SK-N-SH (cell line): ENCODE measurements around the gene TGFBR3. TPM values are rescaled to one million over a fixed set of nuclear protein-coding genes. Genes with fewer than 3 reads are reported as not detected.

ENCODE experiments used
- CTCF ChIA-PET: fragments of 300-600, 350-600 bp; formaldehyde crosslinking; extraction: SDS; loops from one replicate; lab custom pipeline; 2021; lab: Yijun Ruan, JAX
- POLR2A ChIA-PET: fragments of 350-600 bp; sonication (Branson Sonifier 250); formaldehyde crosslinking; extraction: SDS; loops from one replicate; lab custom pipeline; 2020; ENCODE audit warnings: antibody characterized with exemption, inconsistent platforms; lab: Yijun Ruan, JAX
- DNase-seq: peaks from one replicate; pipeline ENCODE4 v3.0.0; 2012
- H2AFZ ChIP-seq: fragments of 200-600 bp; sonication (generic); 2 replicates; pipeline ENCODE4 v1.8.1; 2016; ENCODE audit warnings: antibody characterized with exemption, mild to moderate bottlenecking, low read depth
- H3F3A ChIP-seq: fragments of 200-600 bp; sonication (generic); replicated peaks from 2 replicates; pipeline ENCODE3; 2016; ENCODE audit warnings: antibody characterized with exemption, mild to moderate bottlenecking; ENCODE audit not compliant: insufficient read depth
- H3K27ac ChIP-seq, 2 experiments: fragments of 200-500 bp in 1 of 2; fragments of 200-600 bp in 1 of 2; sonication (Bioruptor generic) in 1 of 2; sonication (generic), shearing (Covaris generic) in 1 of 2; 2 replicates each; pipeline versions ENCODE4 v1.5.1 to v1.6.1; 2014 to 2016; ENCODE audit warnings: low read depth in 2 of 2, inconsistent platforms in 1 of 2, low read length in 1 of 2, mild to moderate bottlenecking in 1 of 2, mixed read lengths in 1 of 2
- H3K27me3 ChIP-seq: fragments of 200-600 bp; sonication (generic), shearing (Covaris generic); 2 replicates; pipeline ENCODE4 v1.6.1; 2016; ENCODE audit warnings: mixed run types; ENCODE audit not compliant: insufficient read depth
- H3K36me3 ChIP-seq, 2 experiments: fragments of 200-500 bp in 1 of 2; fragments of 200-600 bp in 1 of 2; sonication (Bioruptor generic) in 1 of 2; sonication (generic) in 1 of 2; replicated peaks in 1 of 2; 2 replicates each; pipeline versions ENCODE3 to v1.5.1; 2014 to 2016; ENCODE audit warnings: low read length in 1 of 2, mild to moderate bottlenecking in 1 of 2; ENCODE audit not compliant: insufficient read depth in 2 of 2, control insufficient read depth in 1 of 2
- H3K4me1 ChIP-seq, 2 experiments: fragments of 200-500 bp in 1 of 2; fragments of 200-600 bp in 1 of 2; sonication (Bioruptor generic) in 1 of 2; sonication (generic), shearing (Covaris generic) in 1 of 2; 2 replicates each; pipeline versions ENCODE4 v1.5.1 to v1.6.1; 2014 to 2016; ENCODE audit warnings: low read depth in 1 of 2, low read length in 1 of 2, mixed run types in 1 of 2; ENCODE audit not compliant: insufficient read depth in 2 of 2, control insufficient read depth in 1 of 2
- H3K4me2 ChIP-seq: fragments of 200-600 bp; sonication (generic), shearing (Covaris generic); 2 replicates; pipeline ENCODE4 v1.6.1; 2017; ENCODE audit warnings: mixed run types
- H3K4me3 ChIP-seq, 2 experiments: fragments of 200-500 bp in 1 of 2; fragments of 200-600 bp in 1 of 2; sonication (Bioruptor generic) in 1 of 2; sonication (generic), shearing (Covaris generic) in 1 of 2; 2 replicates each; pipeline versions ENCODE4 v1.5.1 to v1.8.1; 2014 to 2016; ENCODE audit warnings: low read depth in 2 of 2, inconsistent platforms in 1 of 2, low read length in 1 of 2, mild to moderate bottlenecking in 1 of 2, mixed read lengths in 1 of 2, moderate library complexity in 1 of 2
- H3K79me2 ChIP-seq: fragments of 200-600 bp; sonication (generic); 2 replicates; pipeline ENCODE4 v1.8.1; 2017; ENCODE audit warnings: mild to moderate bottlenecking; ENCODE audit not compliant: insufficient read depth
- H3K9ac ChIP-seq: fragments of 200-600 bp; sonication (generic); 2 replicates; pipeline ENCODE4 v1.6.1; 2017; ENCODE audit warnings: mixed run types
- H3K9me2 ChIP-seq: fragments of 200-600 bp; sonication (generic); 2 replicates; pipeline ENCODE4 v1.6.1; 2017; ENCODE audit warnings: mixed run types
- H3K9me3 ChIP-seq: fragments of 200-600 bp; sonication (generic); 2 replicates; pipeline ENCODE4 v1.6.1; 2017; ENCODE audit warnings: mixed run types, mild to moderate bottlenecking, moderate library complexity
- H4K20me1 ChIP-seq: fragments of 200-600 bp; sonication (generic); 2 replicates; pipeline ENCODE4 v1.6.1; 2017; ENCODE audit warnings: mild to moderate bottlenecking, mixed run types; ENCODE audit not compliant: insufficient read depth
- FOSL2 ChIP-seq: IDR thresholded peaks from 2 replicates; pipeline ENCODE4 v1.4.0; 2012; ENCODE audit warnings: low read depth, mild to moderate bottlenecking, moderate library complexity, borderline replicate concordance
- GABPA ChIP-seq: IDR thresholded peaks from 2 replicates; pipeline ENCODE4 v1.4.0; 2012; ENCODE audit warnings: low read depth, mild to moderate bottlenecking
- PBX3 ChIP-seq: IDR thresholded peaks from 2 replicates; pipeline ENCODE4; 2012
- RAD21 ChIP-seq: IDR thresholded peaks from 2 replicates; pipeline ENCODE4 v1.6.1; 2012; ENCODE audit warnings: mild to moderate bottlenecking, low read length
- TAF1 ChIP-seq: IDR thresholded peaks from 2 replicates; pipeline ENCODE4 v1.6.1; 2012; ENCODE audit warnings: low read depth, mild to moderate bottlenecking, low read length, moderate library complexity, borderline replicate concordance
- YY1 ChIP-seq: IDR thresholded peaks from 2 replicates; pipeline ENCODE4 v1.4.0; 2012; ENCODE audit warnings: low read depth, mild to moderate bottlenecking
- ZBTB33 ChIP-seq: IDR thresholded peaks from 2 replicates; pipeline ENCODE4 v1.4.0; 2012; ENCODE audit warnings: low read depth, borderline replicate concordance
- WGBS: methylation state at CpG from one replicate; pipeline ENCODE4 v1.1.6; 2017; ENCODE audit warnings: low lambda C conversion rate; 5-methylcytosine and 5-hydroxymethylcytosine counted together
- polyA plus RNA-seq, 3 experiments: library from polyadenylated mRNA; depleted of rRNA; stranded (reverse); fragments of >200 nt; gene quantifications; 2 replicates each; pipeline ENCODE4 v1.2.3, GENCODE V29; 2012
- TF ChIP-seq, protein P1 (sequence below): fragments of 200-600 bp; sonication (generic); IDR thresholded peaks from 2 replicates; pipeline ENCODE4 v1.6.1; 2017; ENCODE audit warnings: antibody characterized with exemption, mild to moderate bottlenecking, moderate library complexity
- TF ChIP-seq, protein P2 (sequence below): IDR thresholded peaks from 2 replicates; pipeline ENCODE4 v1.4.0; 2012; ENCODE audit warnings: low read depth

Gene TGFBR3
- polyA plus RNA-seq, 1 of the 3 experiments (the other 2 are of a cell fraction): 0.07 TPM

DNA sequence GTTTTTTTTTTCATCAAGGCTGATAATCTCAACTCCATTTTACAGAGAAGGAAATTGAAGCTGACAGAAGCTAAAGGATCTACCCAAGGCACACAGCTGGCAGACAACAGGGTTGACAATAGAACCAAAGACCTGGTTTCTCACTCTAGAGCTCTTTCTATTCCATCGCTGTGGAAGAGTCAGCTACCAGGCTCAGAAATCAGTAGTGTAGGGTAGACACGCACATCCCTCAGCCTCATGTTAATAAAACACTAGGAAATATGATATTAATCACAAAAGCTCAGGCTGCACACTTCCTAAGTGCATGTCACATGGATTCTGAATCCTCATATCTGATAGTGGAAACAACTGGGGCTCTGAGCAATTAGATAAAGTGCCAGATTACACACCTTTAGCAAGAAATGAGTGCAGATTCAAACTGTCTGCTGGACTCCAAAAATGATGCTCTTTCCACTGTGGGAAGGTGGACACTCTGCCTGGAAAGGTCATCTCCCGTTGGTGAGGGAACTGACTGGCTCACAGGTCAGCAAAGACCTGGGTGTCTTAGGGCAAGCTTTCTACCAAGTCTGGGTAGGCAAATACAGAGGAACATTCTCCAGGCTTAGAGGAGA, 139.1 kb downstream of the TGFBR3 start:
- ChIA-PET POLR2A (no interaction called here), CTCF (no interaction called here)
- Histone ChIP-seq H3K4me1 (no peaks in the 10 kb centered on the region), H3F3A (no peaks in the 10 kb centered on the region), H3K79me2 (no peaks in the 10 kb centered on the region), H4K20me1 (no peaks in the 10 kb centered on the region), H3K27me3 (peaks cover 22% of the 10 kb centered on the region; the same call in 1 of the 2 replicates), H3K27ac (no peak overlapping the region), H3K4me3 (no peak overlapping the region), H2AFZ (no peak overlapping the region), H3K9ac (no peak overlapping the region), H3K9me3 (no peaks in the 10 kb centered on the region), H3K9me2 (no peaks in the 10 kb centered on the region), H3K36me3 (no peaks in the 10 kb centered on the region), H3K4me2 (no peak overlapping the region)
- TF ChIP-seq FOSL2 (no peak), YY1 (no peak), ZBTB33 (no peak), RAD21 (no peak)
- DNase-seq: no peak
- WGBS: 8% methylated on average over 3 of the region's 3 CpGs

DNA sequence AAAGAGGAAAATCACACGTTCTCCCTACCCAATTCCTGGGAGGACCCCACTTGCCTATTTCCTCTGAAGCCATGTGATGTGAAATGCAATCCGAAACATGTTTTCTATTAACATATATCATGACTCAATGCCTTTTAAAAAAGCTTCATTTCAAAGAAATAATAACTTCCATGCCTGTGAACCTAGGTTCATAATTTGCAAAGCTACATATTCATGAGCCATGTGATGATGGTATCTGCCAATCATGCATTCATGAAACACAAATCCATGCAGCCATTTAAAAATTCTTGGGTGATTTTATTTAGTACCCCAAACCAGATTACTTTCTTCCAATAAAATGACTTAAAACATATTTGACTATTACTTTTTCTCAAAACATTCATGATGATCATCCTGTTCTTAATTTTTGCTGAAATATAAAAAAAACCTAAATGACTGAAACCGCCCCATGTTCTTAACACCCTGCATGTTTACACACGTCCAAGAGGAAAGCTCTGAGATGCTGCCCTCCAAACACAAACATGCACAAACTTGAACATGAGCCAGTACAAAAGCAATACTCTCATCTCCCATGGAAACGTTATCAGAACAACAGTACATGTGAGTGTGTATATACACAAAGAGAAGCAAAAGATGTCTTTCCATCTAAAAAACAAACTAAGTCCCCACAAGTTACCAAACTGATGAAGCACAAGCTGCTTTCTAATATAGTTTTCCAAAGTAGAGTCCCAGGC, 140.1 kb downstream of the TGFBR3 start:
- Histone ChIP-seq H3K27me3 (peaks cover 14% of the 10 kb centered on the region; the same call in 1 of the 2 replicates), H3F3A (no peaks in the 10 kb centered on the region)
- POLR2A ChIA-PET: no interaction called here
- CTCF ChIA-PET: no interaction called here
- no peak for TF ChIP-seq ZBTB33
- TF ChIP-seq, protein P1, sequence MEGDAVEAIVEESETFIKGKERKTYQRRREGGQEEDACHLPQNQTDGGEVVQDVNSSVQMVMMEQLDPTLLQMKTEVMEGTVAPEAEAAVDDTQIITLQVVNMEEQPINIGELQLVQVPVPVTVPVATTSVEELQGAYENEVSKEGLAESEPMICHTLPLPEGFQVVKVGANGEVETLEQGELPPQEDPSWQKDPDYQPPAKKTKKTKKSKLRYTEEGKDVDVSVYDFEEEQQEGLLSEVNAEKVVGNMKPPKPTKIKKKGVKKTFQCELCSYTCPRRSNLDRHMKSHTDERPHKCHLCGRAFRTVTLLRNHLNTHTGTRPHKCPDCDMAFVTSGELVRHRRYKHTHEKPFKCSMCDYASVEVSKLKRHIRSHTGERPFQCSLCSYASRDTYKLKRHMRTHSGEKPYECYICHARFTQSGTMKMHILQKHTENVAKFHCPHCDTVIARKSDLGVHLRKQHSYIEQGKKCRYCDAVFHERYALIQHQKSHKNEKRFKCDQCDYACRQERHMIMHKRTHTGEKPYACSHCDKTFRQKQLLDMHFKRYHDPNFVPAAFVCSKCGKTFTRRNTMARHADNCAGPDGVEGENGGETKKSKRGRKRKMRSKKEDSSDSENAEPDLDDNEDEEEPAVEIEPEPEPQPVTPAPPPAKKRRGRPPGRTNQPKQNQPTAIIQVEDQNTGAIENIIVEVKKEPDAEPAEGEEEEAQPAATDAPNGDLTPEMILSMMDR: no peak
- no peak for TF ChIP-seq TAF1
- no peak for TF ChIP-seq GABPA
- TF ChIP-seq, protein P2, sequence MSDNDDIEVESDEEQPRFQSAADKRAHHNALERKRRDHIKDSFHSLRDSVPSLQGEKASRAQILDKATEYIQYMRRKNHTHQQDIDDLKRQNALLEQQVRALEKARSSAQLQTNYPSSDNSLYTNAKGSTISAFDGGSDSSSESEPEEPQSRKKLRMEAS: no peak
- no peak for TF ChIP-seq PBX3
- TF ChIP-seq, all 33 proteins: peak for 0
- Histone ChIP-seq H3K36me3 (no peaks in the 10 kb centered on the region), H2AFZ (no peak overlapping the region), H3K4me3 (no peak overlapping the region), H3K9me3 (no peaks in the 10 kb centered on the region), H3K27ac (no peak overlapping the region), H3K4me1 (no peaks in the 10 kb centered on the region), H4K20me1 (no peaks in the 10 kb centered on the region), H3K9me2 (no peaks in the 10 kb centered on the region), H3K79me2 (no peaks in the 10 kb centered on the region), H3K9ac (no peak overlapping the region), H3K4me2 (no peak overlapping the region)
- 5% methylated on average over 5 of the region's 5 CpGs for WGBS
- DNase-seq: no peak
